Uterus (tissue), 4 donors: ENCODE measurements around the gene TBXAS1. TPM values are rescaled to one million over a fixed set of nuclear protein-coding genes. Genes with fewer than 3 reads are reported as not detected.
A peak's percentile ranks its signal among the peaks of the same experiment; 100 is the strongest.

Experiments
- DNase-seq, 2 donors: peaks; one replicate each; pipeline ENCODE4 v3.0.0-alpha.2; 2019 to 2020
- H3K27ac ChIP-seq, 2 donors: fragments of 200-600 bp; sonication (generic); 1 replicate in 1 of 2; 2 replicates in 1 of 2; pipeline ENCODE4 v1.5.1; 2016 to 2018
- H3K27me3 ChIP-seq, 2 donors: fragments of 200-600 bp; sonication (generic); one replicate each; pipeline ENCODE4 v1.5.1; 2018 to 2019; ENCODE audit warnings: control low read depth in 1 of 2
- H3K36me3 ChIP-seq, 2 donors: fragments of 200-600 bp; sonication (generic); one replicate each; pipeline ENCODE4 v1.5.1; 2019; ENCODE audit warnings: control low read depth in 1 of 2
- H3K4me1 ChIP-seq, 2 donors: fragments of 200-600 bp; sonication (generic); one replicate each; pipeline ENCODE4 v1.5.1; 2018 to 2019; ENCODE audit warnings: control low read depth in 1 of 2
- H3K4me3 ChIP-seq, 2 donors: fragments of 200-600 bp; sonication (generic); 1 replicate in 1 of 2; 2 replicates in 1 of 2; pipeline ENCODE4 v1.5.1; 2018 to 2019; ENCODE audit warnings: mild to moderate bottlenecking in 1 of 2
- H3K9me3 ChIP-seq, 2 donors: fragments of 200-600 bp; sonication (generic); one replicate each; pipeline ENCODE4 v1.5.1; 2019; ENCODE audit warnings: control low read depth in 1 of 2
- POLR2A ChIP-seq, 2 donors: fragments of 450-650 bp; IDR thresholded peaks; one replicate each; pipeline ENCODE4 v1.6.1; 2016; ENCODE audit warnings: antibody characterized with exemption in 2 of 2, mild to moderate bottlenecking in 1 of 2, moderate library complexity in 1 of 2
- intact Hi-C: fragments of 100-400 bp; cut with DNase I; formaldehyde crosslinking; loops from one replicate; pipeline ENCODE4 v1.15.1; 2023; ENCODE audit warnings: low total_unique reads
- total RNA-seq, 4 donors: library from RNA; depleted of rRNA in 3 of 4; stranded (reverse); fragments of >200 nt in 3 of 4; gene quantifications; one replicate each; pipeline versions ENCODE4 v1.1.0 to v1.2.4, GENCODE V29; 2014 to 2023
- TF ChIP-seq, protein P1 (sequence below), 4 experiments: fragments of 200-600 bp in 2 of 4; fragments of 450-650 bp in 2 of 4; sonication (generic) in 2 of 4; IDR thresholded peaks; one replicate each; pipeline ENCODE4 v1.5.1; 2016 to 2019; ENCODE audit warnings: antibody characterized with exemption in 4 of 4, mild to moderate bottlenecking in 2 of 4, moderate library complexity in 1 of 4
- donor health status: DM: yes; HTN: yes; CAD: no.

TBXAS1 gene
- total RNA-seq, 4 donors from 2014 or later = 6.6 to 14.3 (median 11.9) TPM

DNA sequence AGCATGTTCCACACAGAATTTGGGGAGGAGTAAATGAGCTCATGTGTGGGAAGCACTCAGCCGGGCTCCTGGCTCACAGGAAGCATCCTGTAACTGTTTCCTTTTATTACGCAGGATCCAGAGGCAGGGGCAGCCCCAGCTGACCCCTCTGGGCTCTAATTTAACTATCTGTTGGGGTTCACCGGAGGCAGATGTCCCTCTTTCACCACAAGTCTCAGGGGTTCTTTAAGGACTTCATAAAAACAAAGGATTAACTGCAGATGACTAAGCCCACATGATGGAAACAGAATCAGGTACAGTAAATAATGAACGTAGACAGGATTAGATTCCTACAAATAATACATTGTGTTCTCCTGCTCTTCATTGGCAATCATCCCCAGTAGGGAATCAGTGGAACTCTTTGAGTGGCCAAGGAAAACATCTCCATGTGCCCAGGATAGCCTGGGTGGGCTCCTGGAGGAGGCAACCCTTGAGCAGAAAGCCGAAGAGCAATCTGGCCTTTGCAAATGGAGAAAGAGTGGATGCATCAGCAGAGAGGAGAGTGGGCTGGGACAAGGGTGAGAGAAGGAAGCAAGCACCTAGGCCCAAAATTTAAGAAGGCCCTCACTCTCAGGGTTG is 24.6 kb downstream of the TBXAS1 start:
- intact Hi-C loops = no loop called here
- Histone ChIP-seq H3K4me1 (no peaks in the 10 kb centered on the region), H3K27ac (peak overlapping the region in 1 of 2 donors; percentile 17), H3K27me3 (no peaks in the 10 kb centered on the region), H3K36me3 (no peaks in the 10 kb centered on the region), H3K9me3 (no peaks in the 10 kb centered on the region), H3K4me3 (no peak overlapping the region)
- no peak for DNase-seq
- TF ChIP-seq, protein P1, sequence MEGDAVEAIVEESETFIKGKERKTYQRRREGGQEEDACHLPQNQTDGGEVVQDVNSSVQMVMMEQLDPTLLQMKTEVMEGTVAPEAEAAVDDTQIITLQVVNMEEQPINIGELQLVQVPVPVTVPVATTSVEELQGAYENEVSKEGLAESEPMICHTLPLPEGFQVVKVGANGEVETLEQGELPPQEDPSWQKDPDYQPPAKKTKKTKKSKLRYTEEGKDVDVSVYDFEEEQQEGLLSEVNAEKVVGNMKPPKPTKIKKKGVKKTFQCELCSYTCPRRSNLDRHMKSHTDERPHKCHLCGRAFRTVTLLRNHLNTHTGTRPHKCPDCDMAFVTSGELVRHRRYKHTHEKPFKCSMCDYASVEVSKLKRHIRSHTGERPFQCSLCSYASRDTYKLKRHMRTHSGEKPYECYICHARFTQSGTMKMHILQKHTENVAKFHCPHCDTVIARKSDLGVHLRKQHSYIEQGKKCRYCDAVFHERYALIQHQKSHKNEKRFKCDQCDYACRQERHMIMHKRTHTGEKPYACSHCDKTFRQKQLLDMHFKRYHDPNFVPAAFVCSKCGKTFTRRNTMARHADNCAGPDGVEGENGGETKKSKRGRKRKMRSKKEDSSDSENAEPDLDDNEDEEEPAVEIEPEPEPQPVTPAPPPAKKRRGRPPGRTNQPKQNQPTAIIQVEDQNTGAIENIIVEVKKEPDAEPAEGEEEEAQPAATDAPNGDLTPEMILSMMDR (IDR thresholded peaks at IDR 0.05) = no peak
- TF ChIP-seq POLR2A (IDR thresholded peaks at IDR 0.05) = no peak

DNA sequence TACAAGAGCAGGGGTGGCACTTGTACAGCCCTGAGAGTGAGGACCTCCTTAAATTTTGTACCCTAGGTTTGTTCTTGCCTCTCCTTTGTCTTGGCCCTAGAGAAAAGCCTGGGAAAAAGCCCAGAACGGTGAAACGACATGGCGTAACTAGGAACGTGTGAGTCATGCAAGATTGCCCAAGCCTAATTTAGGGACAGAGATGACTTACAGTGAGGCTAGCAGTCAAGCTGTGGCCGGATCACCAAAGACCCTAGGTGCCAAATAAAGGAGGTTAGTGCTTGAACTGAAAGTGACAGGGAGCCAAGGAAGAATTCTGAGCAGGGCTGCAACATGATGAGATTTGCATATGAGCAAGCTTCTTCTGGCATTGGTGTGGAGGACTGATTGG is 25.1 kb downstream of the TBXAS1 start:
- Histone ChIP-seq H3K36me3 (no peaks in the 10 kb centered on the region), H3K27me3 (no peaks in the 10 kb centered on the region), H3K4me3 (no peak overlapping the region), H3K27ac (no peak overlapping the region), H3K9me3 (no peaks in the 10 kb centered on the region), H3K4me1 (no peaks in the 10 kb centered on the region)
- TF ChIP-seq, protein P1 (IDR thresholded peaks at IDR 0.05) = no peak
- TF ChIP-seq POLR2A (IDR thresholded peaks at IDR 0.05) = no peak
- DNase-seq = peak; percentile 23 to 34
- intact Hi-C loops = no loop called here

DNA sequence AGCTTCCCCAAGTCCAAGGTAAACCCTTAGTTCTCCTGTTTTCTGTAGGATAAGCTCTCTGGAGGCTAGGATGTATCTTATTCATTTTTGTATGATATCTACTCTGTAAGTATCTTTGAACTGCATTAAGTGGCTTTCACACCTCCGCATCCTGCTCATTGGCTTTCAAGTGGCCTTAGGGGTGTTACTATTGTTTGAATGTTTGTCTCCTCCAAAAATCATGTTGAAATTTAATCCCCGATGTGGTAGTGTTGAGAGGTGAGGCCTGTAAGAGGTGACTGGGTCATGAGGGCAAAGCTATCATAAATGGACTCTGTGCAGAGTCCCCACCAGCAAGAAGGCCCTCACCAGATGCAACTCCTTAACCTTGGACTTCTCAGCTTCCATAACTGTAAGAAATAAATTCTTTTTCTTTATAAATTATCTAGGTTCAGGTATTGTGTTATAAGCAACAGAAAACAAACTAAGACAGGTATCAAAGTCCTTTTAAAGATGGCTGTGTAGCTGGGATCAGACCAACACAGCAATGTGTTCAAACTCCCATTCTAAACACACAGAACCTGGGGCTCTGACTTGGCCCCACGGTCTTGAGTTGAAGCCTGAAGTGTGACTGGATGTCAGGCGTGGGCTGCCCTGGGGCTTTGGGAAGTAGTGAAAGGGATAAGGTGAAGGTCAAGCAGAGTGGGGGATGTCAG is 25.9 kb downstream of the TBXAS1 start:
- Histone ChIP-seq H3K9me3 (no peaks in the 10 kb centered on the region), H3K36me3 (no peaks in the 10 kb centered on the region), H3K27me3 (no peaks in the 10 kb centered on the region), H3K27ac (no peak overlapping the region), H3K4me3 (no peak overlapping the region), H3K4me1 (no peaks in the 10 kb centered on the region)
- DNase-seq = no peak
- intact Hi-C loops = no loop called here
- TF ChIP-seq POLR2A (IDR thresholded peaks at IDR 0.05) = no peak
- TF ChIP-seq, protein P1 (IDR thresholded peaks at IDR 0.05) = peak in 1 of 4 experiments; percentile 1

DNA sequence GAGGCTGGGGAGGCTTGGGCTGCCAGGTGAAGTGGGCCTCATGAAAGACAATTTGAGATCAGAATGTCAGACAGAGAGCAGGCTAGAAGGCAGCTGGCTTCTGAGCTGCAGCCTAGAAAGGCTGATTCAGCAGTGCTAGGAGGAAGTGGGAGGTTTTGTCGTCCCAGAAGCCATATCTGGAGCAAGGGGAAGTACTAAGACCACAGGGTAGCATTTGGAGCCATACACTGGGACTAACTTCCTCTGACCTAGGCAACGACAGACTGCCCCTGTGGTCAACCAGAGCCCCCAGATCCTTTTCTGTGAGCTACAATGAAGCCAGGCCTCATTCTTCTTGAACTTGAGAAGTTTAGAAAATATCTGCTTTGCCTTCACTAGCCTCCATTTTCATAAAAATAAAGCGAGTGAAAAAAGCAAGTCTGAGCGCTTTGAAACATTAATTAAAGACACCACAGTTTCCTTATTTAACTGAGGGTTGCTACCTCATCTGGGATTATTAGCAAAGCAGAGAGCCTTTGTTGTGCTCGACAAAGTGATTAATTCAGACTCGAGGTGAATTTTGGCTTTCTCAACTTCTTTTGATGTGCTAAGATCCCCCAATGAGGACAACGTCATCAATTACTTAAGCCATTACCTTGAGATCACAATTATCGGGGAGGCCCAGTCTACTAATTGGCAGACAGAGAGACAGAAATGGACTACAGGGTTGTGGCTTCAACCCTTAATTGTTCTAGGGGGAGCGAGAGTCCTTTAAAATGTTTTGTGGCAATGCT is 26.6 kb downstream of the TBXAS1 start:
- Histone ChIP-seq H3K36me3 (no peaks in the 10 kb centered on the region), H3K27ac (no peak overlapping the region), H3K4me1 (no peaks in the 10 kb centered on the region), H3K9me3 (no peaks in the 10 kb centered on the region), H3K27me3 (no peaks in the 10 kb centered on the region), H3K4me3 (no peak overlapping the region)
- intact Hi-C loops = no loop called here
- no peak for DNase-seq
- no peak for TF ChIP-seq POLR2A (IDR thresholded peaks at IDR 0.05)
- TF ChIP-seq, protein P1 (IDR thresholded peaks at IDR 0.05) = no peak

DNA sequence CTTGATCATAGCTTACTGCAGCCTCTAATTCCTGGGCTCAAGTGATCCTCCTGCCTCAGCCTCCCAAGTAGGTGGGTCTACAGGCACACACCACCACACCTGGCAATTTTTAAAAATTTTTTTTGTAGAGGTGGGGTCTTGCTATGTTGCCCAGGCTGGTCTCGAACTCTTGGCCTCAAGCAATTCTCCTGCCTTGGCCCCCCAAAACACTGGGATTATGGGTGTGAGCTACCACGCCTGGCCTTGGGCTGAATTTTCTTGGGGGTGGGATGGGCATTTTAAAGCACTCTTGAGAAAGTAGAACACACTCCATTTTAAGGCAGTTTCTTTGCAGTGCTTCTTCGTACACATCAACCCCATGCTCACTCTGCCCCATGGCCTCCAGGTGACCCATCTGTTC is 28.7 kb downstream of the TBXAS1 start:
- Histone ChIP-seq H3K9me3 (no peaks in the 10 kb centered on the region), H3K36me3 (no peaks in the 10 kb centered on the region), H3K4me1 (no peaks in the 10 kb centered on the region), H3K27ac (no peak overlapping the region), H3K4me3 (no peak overlapping the region), H3K27me3 (no peaks in the 10 kb centered on the region)
- DNase-seq = no peak
- intact Hi-C loops = no loop called here
- TF ChIP-seq POLR2A (IDR thresholded peaks at IDR 0.05) = no peak
- TF ChIP-seq, protein P1 (IDR thresholded peaks at IDR 0.05) = no peak
